Erythroblast (primary cell): ENCODE results near the gene KIF18B.

ENCODE experiments used
- GATA1 ChIP-seq: IDR thresholded peaks from 2 replicates; pipeline ENCODE4 v1.6.1; 2011; ENCODE audit warnings: low read depth, mild to moderate bottlenecking, control low read depth, low read length, moderate library complexity
- POLR2A ChIP-seq: IDR thresholded peaks from 2 replicates; pipeline ENCODE4 v1.6.1; 2011; ENCODE audit warnings: mild to moderate bottlenecking, low read length

DNA sequence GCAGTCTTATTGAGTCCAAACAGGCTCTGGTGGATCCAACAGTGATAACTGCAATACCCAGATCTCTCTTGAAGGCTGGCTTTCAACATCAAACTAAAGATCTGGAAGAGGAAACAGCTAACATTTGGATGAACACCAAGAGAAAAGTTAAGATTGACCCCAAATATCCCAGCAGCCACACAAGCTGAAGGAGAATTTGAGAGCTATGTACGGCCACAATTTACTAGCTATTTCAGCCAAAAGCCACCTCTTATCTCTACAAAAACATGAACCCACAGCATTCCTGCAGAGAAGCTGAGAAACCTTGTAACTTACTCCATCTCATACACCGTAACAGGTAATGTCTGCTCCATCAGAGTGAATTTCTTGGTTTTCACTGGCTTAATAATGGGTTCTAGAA lies 62.6 kb downstream of the KIF18B start:
- TF ChIP-seq POLR2A: no peak
- no peak for TF ChIP-seq GATA1
